CD4-positive, alpha-beta T cell treated with Interleukin-12 subunit alpha and Interleukin-12 subunit beta, for 1 hour (primary cell): ENCODE results near the gene TC2N.
A peak's percentile ranks its signal among the peaks of the same experiment; 100 is the strongest.
"Not testable (repeated sequence)": the region's sequence is repeated elsewhere in the genome, so short reads cannot be mapped to it uniquely, and the experiment has no call there.

Experiments used
- DNase-seq: peaks from one replicate; pipeline ENCODE4 v3.0.0-alpha.2; 2020

TC2N gene

DNA sequence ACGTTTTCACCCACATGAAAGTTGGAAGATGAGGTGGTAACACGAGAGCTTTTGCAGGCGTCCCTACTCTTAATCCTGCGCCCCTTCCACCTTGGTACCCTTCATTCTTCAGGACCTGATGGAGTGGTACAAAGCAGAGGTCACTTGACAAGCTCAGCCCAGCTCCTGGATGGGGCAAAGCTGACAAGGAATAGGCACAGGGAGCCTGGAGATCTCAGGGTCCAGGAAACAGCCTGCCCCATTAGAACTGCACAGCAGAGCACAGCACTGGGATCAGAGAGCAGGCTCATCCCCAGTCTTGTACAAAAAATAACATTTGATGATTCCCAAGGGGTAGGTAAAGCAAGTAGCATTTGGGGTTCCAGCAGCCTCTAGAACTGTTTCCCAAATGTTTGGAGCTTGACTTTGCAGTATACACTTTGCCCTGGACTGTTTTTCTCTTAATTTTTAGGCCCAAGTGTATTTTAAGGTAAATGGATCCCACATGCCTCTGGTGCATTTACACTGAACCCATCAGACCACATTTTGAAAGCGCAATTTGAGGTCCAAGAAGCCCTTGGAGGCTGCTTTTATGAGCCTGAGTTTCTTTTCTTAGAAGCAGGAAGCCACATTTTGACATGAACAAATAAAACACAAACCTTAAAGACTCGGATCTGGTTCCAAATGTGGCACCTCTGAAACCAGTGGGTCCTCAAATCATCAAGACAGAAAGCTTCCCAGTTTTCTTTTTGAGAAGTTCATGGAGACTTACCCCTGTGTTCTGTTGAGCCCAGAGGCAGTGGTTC lies 633 bp downstream of the TC2N start:
- no peak for DNase-seq

DNA sequence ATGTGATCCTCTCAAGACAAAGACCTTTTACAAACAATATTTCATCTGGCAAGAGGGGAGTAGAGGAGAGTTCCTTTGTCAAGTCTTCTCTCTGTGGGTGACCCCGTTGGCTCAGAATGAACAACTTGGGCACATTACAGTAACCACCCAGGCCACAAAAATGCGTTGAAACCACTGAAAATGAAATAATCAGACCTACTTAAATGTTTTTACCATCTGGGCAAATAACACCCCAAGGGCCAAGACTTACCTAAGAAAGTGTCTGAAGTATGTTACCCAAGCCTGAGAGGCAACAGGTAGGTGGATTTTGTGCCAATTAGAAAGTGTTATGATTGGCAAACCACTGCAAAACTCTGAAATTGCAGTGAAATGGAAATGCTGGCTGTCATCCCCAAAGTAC lies 1.3 kb downstream of the TC2N start:
- no peak for DNase-seq

DNA sequence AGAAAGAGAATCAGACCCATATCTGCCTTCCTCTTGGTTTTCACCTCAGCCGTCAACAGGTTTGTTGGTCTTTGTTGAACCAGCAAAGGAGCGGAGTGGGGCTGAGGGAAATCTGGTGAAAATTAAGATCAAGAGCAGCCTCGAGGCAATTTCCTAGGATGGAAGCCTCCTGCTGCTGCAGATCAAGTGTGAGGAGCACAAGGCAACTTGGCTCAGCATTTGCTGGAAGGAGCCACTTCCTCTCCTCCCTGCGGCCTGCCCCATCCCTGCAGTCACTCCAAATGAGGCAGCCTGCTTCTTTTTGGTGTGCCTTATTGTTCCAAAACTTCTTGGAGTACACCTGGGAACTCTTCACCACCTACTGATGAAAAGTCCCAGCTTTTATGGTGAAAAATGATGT lies 4.9 kb downstream of the TC2N start:
- DNase-seq: no peak

DNA sequence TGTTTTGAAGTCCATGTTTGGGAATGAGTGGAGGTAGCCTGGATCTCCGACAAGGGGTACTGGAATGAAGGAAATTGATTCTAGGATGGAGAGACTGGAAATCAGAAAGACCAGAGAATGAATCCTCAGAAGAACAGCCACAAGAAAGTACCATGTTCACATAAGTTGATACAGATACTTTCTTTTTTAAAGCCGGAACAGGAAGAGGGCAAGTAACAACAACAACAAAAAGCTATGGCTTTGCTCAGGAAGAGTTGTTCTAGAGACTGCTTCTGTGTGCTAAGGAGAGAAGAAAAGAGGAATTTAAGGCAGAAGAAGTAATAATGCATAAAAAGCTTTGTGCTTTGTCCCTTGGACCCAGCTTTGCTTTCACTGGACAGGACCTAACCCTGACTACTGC lies 6.2 kb downstream of the TC2N start:
- DNase-seq: no peak

DNA sequence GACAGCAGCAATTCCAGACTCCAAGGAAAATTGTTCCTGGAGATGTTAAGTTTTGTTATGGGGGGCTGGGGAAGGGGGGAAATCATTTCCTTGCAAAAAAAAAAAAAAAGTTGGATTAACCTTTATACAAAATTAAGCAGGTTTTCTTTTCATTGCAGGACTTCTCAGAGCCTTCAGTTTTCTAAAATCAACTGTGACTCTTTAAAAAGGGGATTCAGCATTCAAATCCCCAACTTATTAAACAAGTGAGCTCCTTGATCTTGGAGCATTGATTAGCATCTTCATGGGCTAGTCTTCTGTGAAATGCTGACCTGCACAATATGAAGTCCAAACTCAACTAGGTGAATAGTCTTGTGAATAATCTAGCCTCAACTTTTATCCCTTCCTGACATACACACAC lies 7.1 kb downstream of the TC2N start:
- DNase-seq: no peak

DNA sequence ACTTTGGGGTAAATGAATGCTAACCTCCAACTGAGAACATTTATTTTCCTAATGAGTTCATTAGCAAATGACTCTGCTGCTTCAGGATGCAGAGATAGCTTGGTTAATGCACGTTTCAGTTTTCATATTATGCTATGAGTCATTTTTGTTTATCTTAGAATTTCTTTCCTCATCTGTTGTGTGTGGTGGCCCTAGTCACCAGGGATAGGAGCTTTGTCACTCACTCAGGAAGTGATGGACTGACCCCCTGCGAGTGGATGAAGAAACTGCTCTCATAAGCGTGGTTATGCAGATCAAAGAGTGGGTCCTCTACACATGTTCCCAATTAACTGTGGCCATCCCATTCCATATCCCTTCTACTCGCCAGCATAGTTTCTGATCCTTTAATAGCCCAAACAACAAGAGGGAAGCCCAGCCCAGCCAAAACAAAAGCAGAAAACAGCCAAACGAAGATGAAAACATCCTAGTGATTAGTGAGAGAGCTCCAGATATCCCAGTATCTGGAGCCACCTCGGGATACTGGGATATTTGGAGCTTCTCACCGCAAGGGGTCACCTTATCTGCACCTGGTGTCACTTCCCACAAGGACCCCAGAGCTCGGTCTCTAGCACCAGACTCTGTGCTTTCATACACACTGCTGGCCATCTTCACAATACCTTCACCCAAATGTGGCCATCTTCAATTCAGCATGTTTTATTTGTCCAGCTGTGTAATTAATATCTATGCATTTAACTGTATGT lies 8.6 kb downstream of the TC2N start:
- no peak for DNase-seq

DNA sequence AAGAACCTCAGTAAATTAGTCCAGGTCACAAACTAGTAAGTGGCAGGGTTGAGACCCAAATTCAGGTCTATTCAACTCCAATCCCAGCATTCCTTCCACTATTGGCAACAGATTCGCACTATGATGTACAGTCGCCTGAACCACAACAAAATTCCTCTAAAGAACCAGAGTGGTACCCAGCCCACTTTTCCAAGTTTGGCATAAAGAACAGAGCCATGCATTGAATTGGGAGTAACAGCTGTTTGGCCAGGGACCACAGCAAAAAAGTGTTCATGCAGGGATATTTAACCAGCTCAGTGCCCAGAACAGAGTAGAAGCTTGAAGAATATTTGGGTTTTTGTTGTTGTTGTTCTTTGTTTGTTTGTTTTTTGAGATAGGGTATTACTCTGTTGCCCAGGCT lies 9.7 kb downstream of the TC2N start:
- DNase-seq: no peak

DNA sequence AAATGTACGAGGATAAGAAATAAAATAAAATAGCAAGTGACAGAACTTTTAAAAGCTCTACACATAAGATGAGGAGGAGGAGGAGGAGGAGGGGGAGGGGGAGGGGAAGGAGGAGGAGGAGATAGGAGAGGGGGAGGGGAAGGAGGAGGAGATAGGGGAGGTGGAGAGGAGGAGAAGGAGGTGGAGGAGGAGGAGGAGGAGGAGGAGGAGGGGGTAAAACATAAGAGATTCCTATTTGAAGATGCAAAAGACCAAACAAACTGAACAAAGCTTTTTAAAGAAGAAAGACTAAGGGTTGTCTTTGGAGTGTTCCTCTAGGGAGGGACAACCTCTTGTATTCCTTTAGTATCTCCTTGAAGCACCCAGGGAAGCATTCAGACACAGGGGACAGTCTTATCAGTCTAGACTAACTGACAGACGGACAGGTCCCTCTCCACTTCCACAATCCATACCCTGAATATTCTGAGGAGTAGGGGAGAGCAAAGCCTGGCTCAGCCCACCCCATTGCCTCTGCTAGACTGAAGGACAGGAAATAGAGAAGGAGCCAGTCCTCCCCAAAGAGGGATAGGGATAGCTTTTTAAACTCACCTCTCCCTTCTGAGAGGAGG lies 12.9 kb downstream of the TC2N start:
- no peak for DNase-seq

DNA sequence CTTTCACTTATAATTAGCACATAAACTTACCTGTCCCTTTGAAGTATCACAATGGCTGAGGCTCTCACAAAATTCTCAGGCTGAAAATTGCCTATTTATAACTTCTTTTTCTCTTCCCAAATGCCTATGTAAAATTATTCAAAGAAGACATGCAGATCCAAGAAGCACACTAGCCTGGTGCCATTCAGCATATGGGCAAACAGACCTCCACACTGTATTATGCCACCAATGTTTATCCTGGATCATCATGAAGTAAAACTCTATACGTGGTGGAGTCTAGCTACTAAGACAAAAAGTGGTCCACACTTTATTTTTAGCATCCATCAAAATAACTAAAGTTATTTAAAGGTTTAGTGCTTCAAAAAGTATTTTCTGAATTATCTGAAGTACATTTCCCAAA lies 15.8 kb downstream of the TC2N start:
- no peak for DNase-seq

DNA sequence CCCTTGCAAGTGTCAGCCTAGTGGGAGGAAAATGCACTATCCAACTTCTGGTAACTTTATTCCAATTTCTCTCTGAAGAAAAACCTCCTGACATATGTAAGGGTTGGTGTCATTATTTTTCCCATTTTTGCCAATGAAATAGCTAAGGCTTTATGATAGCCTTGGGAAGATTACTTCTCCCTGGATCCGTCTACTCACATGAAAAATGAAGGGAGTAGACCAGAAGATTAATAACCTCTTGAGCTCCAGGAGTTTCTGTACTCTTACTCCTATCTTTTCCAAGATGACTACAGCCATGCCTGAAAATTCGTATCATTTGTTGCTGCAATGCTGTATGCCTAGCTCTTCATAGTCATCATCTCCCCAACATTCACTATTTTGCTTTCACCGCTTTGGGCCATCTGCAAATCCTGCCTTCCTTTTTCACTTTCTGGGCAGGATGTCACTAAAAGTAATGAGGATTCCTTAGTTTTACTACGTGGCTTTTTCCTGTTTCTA lies 18.8 kb downstream of the TC2N start:
- no peak for DNase-seq

DNA sequence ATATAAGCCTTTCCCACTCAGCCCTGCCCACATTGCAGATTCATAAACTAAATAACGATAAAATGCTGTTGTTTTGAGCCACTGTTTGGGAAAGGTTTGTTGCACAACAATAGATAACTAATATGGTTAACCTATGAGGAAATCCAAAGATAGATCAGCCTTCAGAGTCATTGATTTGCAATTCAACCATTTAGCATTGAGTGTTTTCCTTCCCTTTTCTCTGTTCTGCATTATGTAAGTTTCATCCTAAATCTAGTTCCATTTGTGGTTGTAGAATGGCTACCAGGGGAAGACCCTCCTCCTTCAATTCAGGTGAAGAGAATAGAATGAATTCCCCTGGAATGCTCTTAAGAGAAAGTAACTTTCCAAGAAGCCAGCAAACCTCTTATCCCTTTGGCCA lies 19.6 kb downstream of the TC2N start:
- no peak for DNase-seq

DNA sequence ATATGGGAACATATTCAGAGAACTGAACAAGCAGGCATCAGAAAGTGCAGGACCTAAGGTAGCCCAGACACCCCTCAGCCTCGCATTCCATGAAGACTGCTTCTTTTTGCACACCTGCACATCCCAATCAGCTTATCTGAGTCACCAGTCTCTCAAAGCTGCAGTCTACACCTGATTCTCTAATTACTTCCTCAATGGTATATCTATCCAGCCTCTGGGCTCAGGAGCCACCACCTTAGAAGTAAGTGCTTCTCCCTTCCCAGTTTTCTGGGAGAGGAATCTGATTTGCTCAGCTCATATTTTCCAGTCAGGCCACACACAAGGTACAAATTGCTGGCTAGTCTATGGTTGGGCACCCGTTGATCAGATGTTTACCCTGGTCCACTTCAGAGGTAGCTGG lies 21.7 kb downstream of the TC2N start:
- no peak for DNase-seq

DNA sequence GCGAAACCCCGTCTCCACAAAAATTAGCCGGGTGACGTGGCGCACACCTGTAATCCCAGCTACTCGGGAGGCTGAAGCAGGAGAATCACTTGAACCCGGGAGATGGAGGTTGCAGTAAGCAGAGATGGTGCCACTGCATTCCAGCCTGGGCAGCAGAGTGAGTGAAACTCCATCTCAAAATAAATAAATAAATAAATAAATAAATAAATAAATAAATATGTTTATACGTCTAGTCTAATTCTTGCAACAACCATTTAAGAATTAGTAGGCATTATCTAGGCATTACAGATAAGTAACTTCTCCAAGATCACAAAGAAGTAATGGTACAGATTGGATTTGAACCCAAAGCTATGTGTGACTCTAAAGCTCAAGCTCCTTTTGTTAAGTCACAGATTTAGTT lies 22.3 kb downstream of the TC2N start:
- DNase-seq: not testable (repeated sequence)

DNA sequence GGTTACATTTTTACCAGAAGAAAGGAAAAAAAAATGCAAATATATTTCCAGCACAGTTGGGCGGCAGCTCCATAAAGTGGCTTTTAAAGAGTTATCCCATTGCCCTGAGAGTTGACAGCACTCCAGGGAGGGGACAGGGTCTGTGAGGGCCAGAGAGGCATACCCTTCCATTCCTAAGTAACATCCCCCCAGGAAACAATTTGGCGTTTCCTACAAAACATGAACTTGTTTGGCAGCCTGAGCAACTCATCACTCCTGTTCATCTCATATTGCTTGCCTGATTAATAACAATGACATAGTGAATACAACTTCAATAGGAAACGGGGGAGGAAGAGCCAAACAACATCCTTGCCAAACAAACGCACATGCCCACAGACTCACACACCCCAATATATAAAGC lies 23.3 kb downstream of the TC2N start:
- DNase-seq: no peak

DNA sequence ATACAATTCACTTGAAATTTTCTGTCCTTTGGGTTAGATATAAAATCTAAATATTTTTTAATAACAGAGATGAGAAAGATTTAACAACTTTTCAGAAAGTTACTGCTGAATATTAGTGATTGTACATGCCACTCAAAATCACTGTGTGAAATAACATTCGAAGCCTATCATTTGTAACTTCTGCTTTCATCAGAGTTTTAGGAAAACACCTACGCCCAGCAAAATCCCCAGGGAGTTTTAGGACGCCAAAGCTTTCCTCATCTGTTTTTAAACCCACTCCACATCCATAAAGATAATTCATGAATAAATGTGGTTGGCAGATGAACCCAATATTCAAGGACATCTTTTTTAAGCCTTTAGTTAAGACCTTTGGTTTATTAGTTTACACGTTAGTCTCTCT lies 23.9 kb downstream of the TC2N start:
- DNase-seq: no peak

DNA sequence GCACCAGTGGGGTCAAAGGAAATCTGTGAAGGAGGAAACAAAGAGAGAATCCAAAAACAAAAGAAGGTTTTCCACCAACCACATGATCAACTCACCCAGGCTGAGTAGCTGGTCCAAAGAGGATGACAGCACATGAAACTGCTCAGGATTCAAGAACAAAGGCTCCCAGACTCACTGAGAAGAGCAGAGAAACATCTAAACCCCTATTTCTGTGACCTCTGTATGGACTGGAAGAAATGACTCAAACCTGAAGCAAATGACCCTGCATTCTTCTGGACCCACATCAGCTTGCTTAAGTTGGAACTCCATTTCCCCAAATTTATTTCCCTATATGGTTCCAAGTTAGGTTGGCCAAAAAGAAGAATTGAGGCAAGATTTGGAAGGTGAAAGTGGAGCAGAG lies 26.3 kb downstream of the TC2N start:
- DNase-seq: no peak

DNA sequence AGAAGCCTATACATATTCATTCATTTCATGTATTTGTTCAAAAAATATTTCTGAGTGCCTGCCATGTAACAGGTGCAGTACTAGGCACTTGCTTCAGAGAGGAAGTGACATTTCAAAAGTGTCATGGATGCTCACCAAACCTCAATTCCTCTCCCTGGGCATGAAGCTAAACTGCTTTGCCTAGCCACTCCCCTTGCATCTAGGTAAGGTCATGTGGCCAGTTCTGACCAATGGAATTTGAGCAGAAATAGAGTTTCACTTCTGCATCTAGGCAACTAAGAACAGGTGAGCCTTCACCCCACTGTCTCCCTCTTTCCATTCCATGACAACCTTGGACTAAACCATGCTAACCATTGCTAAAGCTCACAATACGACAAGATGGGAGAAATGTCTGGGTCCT lies 27.6 kb downstream of the TC2N start:
- peak; percentile 28 for DNase-seq

DNA sequence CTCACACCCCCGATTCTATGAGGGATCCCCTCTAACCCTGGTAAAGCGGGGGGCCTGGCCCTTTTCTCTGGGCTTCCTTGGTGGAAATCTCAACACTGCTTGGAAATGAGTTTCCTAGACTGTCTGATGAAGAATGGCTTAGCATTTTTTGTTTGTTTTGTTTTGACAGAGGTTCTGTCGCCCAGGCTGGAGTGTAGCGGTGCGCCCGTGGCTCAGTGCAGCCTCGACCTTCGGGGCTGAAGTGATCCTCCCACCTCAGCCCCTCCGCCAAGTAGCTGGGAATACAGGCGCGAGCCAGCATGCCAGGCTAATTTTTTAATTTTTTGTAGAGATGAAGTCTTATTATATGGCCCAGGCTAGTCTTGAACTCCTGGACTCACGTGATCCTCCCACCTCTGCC lies 30.3 kb downstream of the TC2N start:
- no peak for DNase-seq

DNA sequence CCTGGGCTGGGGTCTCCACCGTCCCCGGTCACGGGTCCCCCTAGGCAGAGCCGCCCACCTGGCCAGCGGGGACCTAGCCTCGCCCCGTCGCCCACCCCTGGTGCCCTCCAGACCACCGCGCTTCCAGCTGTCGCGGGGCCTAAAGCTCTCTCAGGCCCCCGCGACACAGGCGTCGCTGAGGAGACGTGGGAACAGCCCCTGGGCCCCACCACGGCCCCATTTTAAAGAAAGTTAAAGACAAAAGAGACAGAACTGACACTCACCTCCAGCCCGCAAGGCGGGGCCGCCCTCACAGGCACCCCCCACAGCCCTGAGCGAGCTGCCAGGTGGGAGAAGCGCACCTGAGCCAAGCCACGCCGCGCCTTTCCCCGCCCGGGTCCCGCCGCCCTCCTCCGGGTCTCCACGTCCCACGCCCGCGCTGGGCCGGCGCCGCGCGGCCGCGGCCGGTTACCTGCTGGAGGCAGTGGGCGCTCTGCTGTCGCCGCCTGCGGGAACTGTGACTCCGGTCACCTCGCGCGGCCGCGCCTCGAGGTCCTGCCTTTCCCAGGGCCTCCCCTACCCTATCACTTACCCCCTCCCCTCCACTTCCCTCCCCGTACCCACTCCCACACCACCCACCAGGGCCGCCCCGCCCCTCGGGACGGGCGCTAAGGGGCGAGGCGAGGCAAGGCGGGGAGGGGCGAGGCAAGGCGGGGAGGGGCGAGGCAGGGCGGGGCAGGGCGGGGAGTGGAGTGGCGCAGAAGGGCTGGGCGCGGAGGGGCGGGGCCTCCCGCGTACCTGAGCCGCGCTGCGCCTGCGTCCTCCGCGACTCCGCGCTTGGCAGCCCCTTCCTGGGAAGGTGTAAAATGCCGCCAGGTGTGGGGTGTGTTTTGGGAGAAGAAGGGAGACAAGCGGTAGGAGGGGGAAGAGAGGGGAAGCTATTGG lies 31.2 kb downstream of the TC2N start:
- DNase-seq: peak; percentile 84

DNA sequence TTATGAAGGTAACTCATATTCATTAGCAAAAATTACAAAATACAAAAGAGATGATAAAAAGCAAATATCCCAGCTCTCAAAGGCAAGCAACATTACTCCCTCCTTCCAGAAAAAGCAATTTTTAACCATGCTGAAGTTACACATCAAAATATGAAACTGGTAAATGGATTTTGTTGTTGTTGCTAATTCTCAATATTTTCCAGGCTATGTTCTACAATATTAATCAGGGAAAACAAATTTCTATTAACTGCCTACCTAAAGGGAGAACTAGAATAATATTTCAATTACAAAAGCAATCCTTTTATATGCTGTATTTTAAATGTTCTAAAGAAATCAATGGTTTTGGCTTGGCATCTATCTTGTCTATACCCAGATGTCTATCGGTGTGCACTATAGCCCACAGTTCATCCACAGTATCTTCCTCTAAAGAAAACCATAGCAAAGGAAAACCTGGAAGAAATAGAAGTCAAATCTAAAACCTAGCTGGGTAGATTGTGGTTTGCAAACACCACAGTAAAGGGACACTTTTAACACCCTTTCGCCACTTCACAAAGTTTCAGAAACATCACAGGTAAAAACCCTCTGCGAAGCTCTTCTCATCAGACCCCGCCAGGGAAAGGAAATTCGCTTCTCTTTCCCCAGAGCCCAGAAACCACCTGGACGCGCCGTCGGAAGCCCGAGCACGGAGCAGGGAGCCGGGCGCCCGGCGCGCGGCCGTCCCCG lies 32.0 kb downstream of the TC2N start:
- peak; percentile 45 for DNase-seq

DNA sequence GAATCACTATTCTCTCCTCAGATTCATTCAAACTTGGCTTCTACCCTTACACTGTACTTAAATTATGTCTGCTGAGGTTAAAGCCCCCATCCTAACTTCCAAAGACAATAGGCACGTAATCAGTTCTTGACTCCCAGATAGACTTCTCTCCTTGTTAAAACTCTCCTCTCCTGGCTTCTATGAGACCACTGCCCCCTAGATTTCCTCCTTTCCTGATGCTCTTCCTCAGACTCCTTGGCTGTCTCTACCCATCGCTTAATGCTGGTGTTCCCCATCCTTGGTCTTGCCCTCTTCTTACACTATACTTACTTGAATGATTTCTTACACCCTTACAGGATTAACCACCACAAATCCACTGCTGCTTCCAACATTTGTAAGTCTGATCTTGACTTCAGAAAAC lies 32.8 kb downstream of the TC2N start:
- no peak for DNase-seq

DNA sequence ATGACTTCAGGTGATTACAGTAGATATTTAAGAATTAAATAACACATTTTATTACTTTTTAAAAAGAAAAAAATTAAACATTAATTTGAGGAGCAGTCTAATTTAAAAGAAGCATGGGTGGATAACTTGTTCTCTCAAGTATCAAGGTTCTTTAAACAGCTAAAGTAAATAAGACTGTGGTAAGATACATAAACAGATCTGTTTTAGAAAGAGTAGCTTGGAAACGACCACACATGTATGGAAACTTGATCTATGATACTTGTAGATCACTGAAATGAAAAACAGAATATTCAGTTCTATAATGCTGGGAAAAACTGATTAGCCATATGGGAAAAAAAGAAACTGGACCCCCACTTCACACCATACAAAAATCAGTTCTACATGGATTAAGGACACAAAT lies 36.0 kb downstream of the TC2N start:
- DNase-seq: no peak
